Smooth muscle cell (in vitro differentiated cells): ENCODE data around the gene CTNNBL1. TPM values are rescaled to one million over a fixed set of nuclear protein-coding genes. Genes with fewer than 3 reads are reported as not detected.

Experiments
- DNase-seq: peaks from one replicate; lab custom pipeline; 2025; ENCODE audit not compliant: unreplicated experiment; lab: John Stamatoyannopoulos, UW
- H2AFZ ChIP-seq: fragments of 200-600 bp; sonication (generic); 2 replicates; pipeline ENCODE4 v1.6.0; 2016; ENCODE audit warnings: antibody characterized with exemption, low read depth, mild to moderate bottlenecking
- H3F3A ChIP-seq: fragments of 200-600 bp; sonication (generic); 2 replicates; pipeline ENCODE4 v1.6.0; 2017; ENCODE audit warnings: antibody characterized with exemption, low read depth
- H3K27ac ChIP-seq: fragments of 200-600 bp; sonication (generic); 2 replicates; pipeline ENCODE4 v1.5.1; 2016; ENCODE audit warnings: low read depth, mild to moderate bottlenecking
- H3K27me3 ChIP-seq: fragments of 200-600 bp; sonication (generic); 2 replicates; pipeline ENCODE4 v1.6.1; 2016; ENCODE audit warnings: low read depth, mild to moderate bottlenecking
- H3K36me3 ChIP-seq: fragments of 200-600 bp; sonication (generic); 2 replicates; pipeline ENCODE4 v1.5.1; 2016; ENCODE audit warnings: low read depth
- H3K4me1 ChIP-seq: fragments of 200-600 bp; sonication (generic); 2 replicates; pipeline ENCODE4 v1.5.1; 2016; ENCODE audit warnings: low read depth
- H3K4me2 ChIP-seq: fragments of 200-600 bp; sonication (generic); 2 replicates; pipeline ENCODE4 v1.6.0; 2016; ENCODE audit warnings: mild to moderate bottlenecking
- H3K4me3 ChIP-seq: fragments of 200-600 bp; sonication (generic); 2 replicates; pipeline ENCODE4 v1.5.1; 2016; ENCODE audit warnings: mild to moderate bottlenecking
- H3K79me2 ChIP-seq: fragments of 200-600 bp; sonication (generic); 2 replicates; pipeline ENCODE4 v1.6.0; 2016; ENCODE audit warnings: low read depth, mild to moderate bottlenecking
- H3K9ac ChIP-seq: fragments of 200-600 bp; sonication (generic); 2 replicates; pipeline ENCODE4 v1.6.0; 2016; ENCODE audit warnings: low read depth
- H3K9me3 ChIP-seq: fragments of 200-600 bp; sonication (generic); replicated peaks from 2 replicates; pipeline ENCODE4 v1.5.1; 2016; ENCODE audit warnings: low read depth
- H4K20me1 ChIP-seq: fragments of 200-600 bp; sonication (generic); 2 replicates; pipeline ENCODE4 v1.6.0; 2016; ENCODE audit warnings: low read depth
- WGBS: methylation state at CpG from one replicate; pipeline ENCODE4 v1.1.7; 2016; ENCODE audit warnings: low lambda C conversion rate; 5-methylcytosine and 5-hydroxymethylcytosine counted together
- polyA plus RNA-seq: library from polyadenylated mRNA; unstranded; fragments of >200 nt; fragmentation: Nextera tagmentation; extraction: Ambion mirVana; gene quantifications from 2 replicates; pipeline ENCODE4 v1.2.1, GENCODE V29; 2016
- total RNA-seq: library from RNA; depleted of rRNA; stranded (reverse); fragments of >200 nt; gene quantifications from 2 replicates; pipeline ENCODE4 v1.2.3, GENCODE V29; 2014
- TF ChIP-seq, protein P1 (sequence below): fragments of 200-600 bp; sonication (generic); IDR thresholded peaks from 2 replicates; pipeline ENCODE4 v1.5.1; 2017; ENCODE audit warnings: borderline replicate concordance, mild to moderate bottlenecking, antibody characterized with exemption; ENCODE audit not compliant: insufficient read depth, poor library complexity, severe bottlenecking

CTNNBL1 gene
- total and polyA plus RNA-seq, 2 experiments from 2014 or later: 33.3 to 63.6 TPM

DNA sequence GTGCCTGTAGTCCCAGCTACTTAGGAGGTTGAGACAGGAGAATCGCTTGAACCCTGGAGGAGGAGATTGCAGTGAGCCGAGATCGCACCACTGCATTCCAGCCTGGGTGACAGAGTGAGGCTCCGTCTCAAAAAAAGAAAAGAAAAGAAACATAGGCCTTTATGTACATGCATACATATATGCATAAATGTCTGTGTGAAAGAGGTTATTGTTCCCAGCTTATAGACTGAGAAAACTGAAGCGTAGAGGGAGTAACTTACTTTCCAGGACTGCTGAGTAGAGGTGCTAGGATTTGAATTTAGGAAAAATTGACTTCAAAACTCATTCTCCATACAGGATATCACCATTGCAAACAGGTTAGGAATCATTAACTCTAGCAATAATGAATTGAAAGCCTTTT lies 32.0 kb downstream of the CTNNBL1 start:
- Histone ChIP-seq H4K20me1 (peaks cover 93% of the 10 kb centered on the region), H3K79me2 (peaks cover 27% of the 10 kb centered on the region), H3F3A (no peaks in the 10 kb centered on the region), H2AFZ (no peak overlapping the region), H3K27ac (no peak overlapping the region), H3K4me1 (peaks cover 47% of the 10 kb centered on the region), H3K9ac (no peak overlapping the region), H3K4me2 (no peak overlapping the region), H3K36me3 (no peaks in the 10 kb centered on the region), H3K27me3 (no peaks in the 10 kb centered on the region), H3K4me3 (no peak overlapping the region), H3K9me3 (no peaks in the 10 kb centered on the region)
- DNase-seq: no peak
- 91% methylated on average over 5 of the region's 5 CpGs for WGBS
- TF ChIP-seq, protein P1, sequence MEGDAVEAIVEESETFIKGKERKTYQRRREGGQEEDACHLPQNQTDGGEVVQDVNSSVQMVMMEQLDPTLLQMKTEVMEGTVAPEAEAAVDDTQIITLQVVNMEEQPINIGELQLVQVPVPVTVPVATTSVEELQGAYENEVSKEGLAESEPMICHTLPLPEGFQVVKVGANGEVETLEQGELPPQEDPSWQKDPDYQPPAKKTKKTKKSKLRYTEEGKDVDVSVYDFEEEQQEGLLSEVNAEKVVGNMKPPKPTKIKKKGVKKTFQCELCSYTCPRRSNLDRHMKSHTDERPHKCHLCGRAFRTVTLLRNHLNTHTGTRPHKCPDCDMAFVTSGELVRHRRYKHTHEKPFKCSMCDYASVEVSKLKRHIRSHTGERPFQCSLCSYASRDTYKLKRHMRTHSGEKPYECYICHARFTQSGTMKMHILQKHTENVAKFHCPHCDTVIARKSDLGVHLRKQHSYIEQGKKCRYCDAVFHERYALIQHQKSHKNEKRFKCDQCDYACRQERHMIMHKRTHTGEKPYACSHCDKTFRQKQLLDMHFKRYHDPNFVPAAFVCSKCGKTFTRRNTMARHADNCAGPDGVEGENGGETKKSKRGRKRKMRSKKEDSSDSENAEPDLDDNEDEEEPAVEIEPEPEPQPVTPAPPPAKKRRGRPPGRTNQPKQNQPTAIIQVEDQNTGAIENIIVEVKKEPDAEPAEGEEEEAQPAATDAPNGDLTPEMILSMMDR: no peak

DNA sequence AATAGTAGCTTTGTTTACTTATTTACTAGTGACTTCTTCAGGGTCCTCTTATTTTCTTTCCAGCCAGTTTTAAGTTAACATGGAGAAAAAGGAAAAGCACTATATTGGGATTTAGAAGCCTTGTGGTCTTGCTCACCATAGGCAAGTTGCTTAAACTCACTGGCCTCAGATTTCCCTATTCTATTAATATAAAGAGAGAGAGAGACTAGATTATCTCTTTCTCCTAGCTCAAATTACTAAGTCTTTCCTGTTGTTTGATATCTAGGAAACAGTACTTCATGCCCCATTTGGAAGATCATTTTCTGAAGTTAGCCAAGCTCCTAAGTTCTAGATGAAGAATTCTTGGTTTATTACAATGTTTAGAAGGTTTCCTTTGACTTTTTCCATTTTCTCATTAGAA lies 32.5 kb downstream of the CTNNBL1 start:
- no peaks in the 10 kb centered on the region for H3K27me3 ChIP-seq
- H2AFZ ChIP-seq: no peak overlapping the region
- no peak overlapping the region for H3K27ac ChIP-seq
- no peak for DNase-seq
- no peak overlapping the region for H3K9ac ChIP-seq
- no peak overlapping the region for H3K4me3 ChIP-seq
- peaks cover 89% of the 10 kb centered on the region for H4K20me1 ChIP-seq
- no peaks in the 10 kb centered on the region for H3F3A ChIP-seq
- TF ChIP-seq, protein P1: no peak
- H3K9me3 ChIP-seq: no peaks in the 10 kb centered on the region
- peaks cover 27% of the 10 kb centered on the region for H3K79me2 ChIP-seq
- no peak overlapping the region for H3K4me2 ChIP-seq
- peaks cover 48% of the 10 kb centered on the region for H3K4me1 ChIP-seq
- H3K36me3 ChIP-seq: no peaks in the 10 kb centered on the region

DNA sequence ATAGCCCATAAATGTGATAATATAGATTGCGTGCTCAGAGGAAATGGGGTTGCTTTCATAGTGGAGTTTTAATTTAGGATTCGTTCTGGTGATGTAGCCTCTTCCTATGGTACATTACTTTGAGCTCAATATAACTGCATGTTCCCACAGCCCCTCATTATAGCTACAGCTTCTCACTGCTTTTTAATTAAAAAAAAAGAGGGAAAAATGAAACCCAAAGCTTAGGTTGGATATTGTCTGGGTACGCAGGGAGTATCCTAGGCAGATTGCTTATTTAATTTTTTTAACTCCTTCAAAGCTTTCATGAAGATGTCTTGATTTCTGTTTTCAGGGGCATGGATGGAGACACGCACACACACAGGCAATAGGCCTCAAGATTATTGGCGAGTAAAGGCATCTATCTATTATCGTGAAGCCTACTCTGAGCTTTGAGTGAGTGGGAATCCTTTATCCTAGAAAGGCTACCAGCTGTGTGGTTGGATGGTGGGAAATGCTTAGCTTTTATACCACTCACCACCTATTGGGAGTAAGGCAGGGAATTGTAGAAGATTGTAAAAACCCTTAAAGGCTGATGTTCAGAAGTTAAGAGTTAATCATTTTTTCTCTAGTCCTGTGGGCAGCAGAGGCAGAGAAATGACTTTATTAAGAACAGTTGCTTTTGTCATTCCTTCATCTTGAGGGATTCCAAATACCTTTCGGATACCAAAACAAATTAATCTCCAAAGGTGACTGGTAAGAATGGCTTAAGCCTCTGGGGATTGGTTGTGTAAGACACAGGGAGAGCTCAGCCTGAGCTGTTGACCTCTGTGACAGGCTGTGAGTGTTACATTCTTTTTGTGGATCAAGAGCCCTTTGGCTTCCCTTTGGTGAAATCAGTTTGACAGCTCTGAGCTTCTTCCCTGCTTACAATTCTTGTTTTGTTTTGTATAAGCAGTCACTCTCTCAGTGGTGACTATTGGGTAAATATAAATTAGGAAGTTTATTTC lies 33.4 kb downstream of the CTNNBL1 start:
- no peak overlapping the region for H3K9ac ChIP-seq
- H3K27me3 ChIP-seq: no peaks in the 10 kb centered on the region
- H3K36me3 ChIP-seq: no peaks in the 10 kb centered on the region
- TF ChIP-seq, protein P1: no peak
- H3K4me2 ChIP-seq: no peak overlapping the region
- no peak for DNase-seq
- no peak overlapping the region for H3K27ac ChIP-seq
- H3F3A ChIP-seq: no peaks in the 10 kb centered on the region
- H3K79me2 ChIP-seq: peaks cover 20% of the 10 kb centered on the region
- H3K9me3 ChIP-seq: no peaks in the 10 kb centered on the region
- no peak overlapping the region for H3K4me3 ChIP-seq
- H4K20me1 ChIP-seq: peaks cover 85% of the 10 kb centered on the region
- peaks cover 48% of the 10 kb centered on the region for H3K4me1 ChIP-seq
- 89% methylated on average over 7 of the region's 7 CpGs for WGBS
- no peak overlapping the region for H2AFZ ChIP-seq
